GM12878 (cell line): ENCODE measurements around the gene IDI2.

Source experiments
- NR2C2 ChIP-seq: IDR thresholded peaks from 2 replicates; pipeline ENCODE4 v1.6.1; 2011; ENCODE audit warnings: borderline replicate concordance, low read depth; ENCODE audit not compliant: control insufficient read depth, insufficient read length
- PAX5 ChIP-seq: IDR thresholded peaks from 2 replicates; pipeline ENCODE4 v1.6.1; 2011; ENCODE audit warnings: low read depth, low read length, borderline replicate concordance
- SIN3A ChIP-seq: IDR thresholded peaks from 2 replicates; pipeline ENCODE4 v1.6.1; 2012; ENCODE audit warnings: low read depth, low read length, improper control_type of control experiment

- no peak for TF ChIP-seq NR2C2
- no peak for TF ChIP-seq SIN3A
- no peak for TF ChIP-seq PAX5
Measured at GRCh38 chr10:971613-972012, 54.0 kb downstream of the IDI2 start.
